Activated naive CD8-positive, alpha-beta T cell treated with anti-CD3 and anti-CD28 coated beads for 36 hours (primary cell): Measurements from ENCODE around the gene YIF1A. TPM values are rescaled to one million over a fixed set of nuclear protein-coding genes. Genes with fewer than 3 reads are reported as not detected.
"Not testable (repeated sequence)": the region's sequence is repeated elsewhere in the genome, so short reads cannot be mapped to it uniquely, and the experiment has no call there.

Experiments used
- DNase-seq: peaks from one replicate; pipeline ENCODE4 v3.0.0; 2021
- H3K27ac Mint-ChIP-seq: one replicate; pipeline ENCODE4 v1.8.0; 2022; ENCODE audit warnings: mild to moderate bottlenecking, moderate library complexity, mixed read lengths
- H3K27me3 Mint-ChIP-seq: one replicate; pipeline ENCODE4 v1.8.0; 2022; ENCODE audit warnings: mild to moderate bottlenecking, mixed read lengths
- H3K36me3 Mint-ChIP-seq: one replicate; pipeline ENCODE4 v1.8.0; 2021; ENCODE audit warnings: mild to moderate bottlenecking, mixed read lengths
- H3K4me1 Mint-ChIP-seq: one replicate; pipeline ENCODE4 v1.8.0; 2021; ENCODE audit warnings: mixed read lengths
- H3K4me3 Mint-ChIP-seq: one replicate; pipeline ENCODE4 v1.8.0; 2022; ENCODE audit warnings: mild to moderate bottlenecking, moderate library complexity, mixed read lengths
- H3K9me3 Mint-ChIP-seq: one replicate; pipeline ENCODE4 v1.8.0; 2022; ENCODE audit warnings: mixed read lengths
- total RNA-seq, 2 experiments: library from RNA; stranded (reverse); gene quantifications; one replicate each; pipeline ENCODE4 v1.2.3, GENCODE V29; 2021

YIF1A gene
- total RNA-seq, 2 experiments from 2014 or later, result 64.1 to 72.4 TPM

GRCh38 chr11:66328302-66329144 lies 39.6 kb upstream of the YIF1A start:
- Mint-ChIP-seq H3K9me3 (no peaks in the 10 kb centered on the region), H3K27ac (peak overlapping the region; percentile 26), H3K4me1 (peaks cover 26% of the 10 kb centered on the region), H3K27me3 (no peaks in the 10 kb centered on the region), H3K4me3 (peak overlapping the region; percentile 62), H3K36me3 (no peaks in the 10 kb centered on the region)
- DNase-seq, result peak; percentile 85

GRCh38 chr11:66328031-66328301 lies 39.0 kb upstream of the YIF1A start:
- H3K27me3 Mint-ChIP-seq, result no peaks in the 10 kb centered on the region
- H3K36me3 Mint-ChIP-seq, result no peaks in the 10 kb centered on the region
- no peaks in the 10 kb centered on the region for H3K9me3 Mint-ChIP-seq
- no peak for DNase-seq
- H3K4me3 Mint-ChIP-seq, result no peak overlapping the region
- peak overlapping the region; percentile 26 for H3K27ac Mint-ChIP-seq
- H3K4me1 Mint-ChIP-seq, result peaks cover 26% of the 10 kb centered on the region

GRCh38 chr11:66327171-66328030 lies 38.5 kb upstream of the YIF1A start:
- Mint-ChIP-seq H3K27ac (peak overlapping the region; percentile 26), H3K9me3 (no peaks in the 10 kb centered on the region), H3K4me1 (peaks cover 29% of the 10 kb centered on the region), H3K36me3 (no peaks in the 10 kb centered on the region), H3K4me3 (no peak overlapping the region), H3K27me3 (no peaks in the 10 kb centered on the region)
- DNase-seq, result no peak

- Mint-ChIP-seq H3K4me1 (peaks cover 32% of the 10 kb centered on the region), H3K36me3 (no peaks in the 10 kb centered on the region), H3K9me3 (no peaks in the 10 kb centered on the region), H3K27ac (peak overlapping the region; percentile 80), H3K27me3 (no peaks in the 10 kb centered on the region), H3K4me3 (no peak overlapping the region)
- peak; percentile 58 for DNase-seq
Measured at GRCh38 chr11:66326261-66327111, 37.5 kb upstream of the YIF1A start.

- Mint-ChIP-seq H3K27me3 (no peaks in the 10 kb centered on the region), H3K4me3 (no peak overlapping the region), H3K27ac (no peak overlapping the region), H3K4me1 (peaks cover 33% of the 10 kb centered on the region), H3K36me3 (peaks cover under 1% of the 10 kb centered on the region), H3K9me3 (peaks cover 3% of the 10 kb centered on the region)
- DNase-seq, result no peak
Measured at GRCh38 chr11:66325263-66325671, 36.3 kb upstream of the YIF1A start.

GRCh38 chr11:66324664-66325063 lies 35.7 kb upstream of the YIF1A start:
- Mint-ChIP-seq H3K4me1 (peaks cover 37% of the 10 kb centered on the region), H3K27me3 (no peaks in the 10 kb centered on the region), H3K9me3 (peaks cover 8% of the 10 kb centered on the region), H3K36me3 (peaks cover 2% of the 10 kb centered on the region), H3K27ac (no peak overlapping the region), H3K4me3 (no peak overlapping the region)
- no peak for DNase-seq

GRCh38 chr11:66323684-66324083 lies 34.7 kb upstream of the YIF1A start:
- no peak for DNase-seq
- H3K36me3 Mint-ChIP-seq, result peaks cover 4% of the 10 kb centered on the region
- peaks cover 42% of the 10 kb centered on the region for H3K4me1 Mint-ChIP-seq
- H3K9me3 Mint-ChIP-seq, result peaks cover 16% of the 10 kb centered on the region
- no peak overlapping the region for H3K4me3 Mint-ChIP-seq
- H3K27me3 Mint-ChIP-seq, result no peaks in the 10 kb centered on the region
- no peak overlapping the region for H3K27ac Mint-ChIP-seq

GRCh38 chr11:66322732-66323427 lies 33.9 kb upstream of the YIF1A start:
- peaks cover 4% of the 10 kb centered on the region for H3K36me3 Mint-ChIP-seq
- H3K9me3 Mint-ChIP-seq, result peaks cover 17% of the 10 kb centered on the region
- DNase-seq, result no peak
- peak overlapping the region; percentile 79 for H3K27ac Mint-ChIP-seq
- no peaks in the 10 kb centered on the region for H3K27me3 Mint-ChIP-seq
- peaks cover 42% of the 10 kb centered on the region for H3K4me1 Mint-ChIP-seq
- no peak overlapping the region for H3K4me3 Mint-ChIP-seq

GRCh38 chr11:66321606-66322005 lies 32.7 kb upstream of the YIF1A start:
- Mint-ChIP-seq H3K36me3 (peaks cover 4% of the 10 kb centered on the region), H3K4me1 (peaks cover 42% of the 10 kb centered on the region), H3K27ac (no peak overlapping the region), H3K9me3 (peaks cover 17% of the 10 kb centered on the region), H3K27me3 (no peaks in the 10 kb centered on the region), H3K4me3 (no peak overlapping the region)
- DNase-seq, result no peak

- Mint-ChIP-seq H3K9me3 (peaks cover 17% of the 10 kb centered on the region), H3K4me1 (peaks cover 43% of the 10 kb centered on the region)
- H3K27me3 Mint-ChIP-seq, H3K4me3 Mint-ChIP-seq, H3K36me3 Mint-ChIP-seq, H3K27ac Mint-ChIP-seq, DNase-seq: not testable (repeated sequence)
Measured at GRCh38 chr11:66320748-66321147, 31.8 kb upstream of the YIF1A start.

- DNase-seq, H3K36me3 Mint-ChIP-seq, H3K4me3 Mint-ChIP-seq, H3K27me3 Mint-ChIP-seq, H3K27ac Mint-ChIP-seq: not testable (repeated sequence)
- Mint-ChIP-seq H3K9me3 (peaks cover 17% of the 10 kb centered on the region), H3K4me1 (peaks cover 44% of the 10 kb centered on the region)
Measured at GRCh38 chr11:66320289-66320688, 31.3 kb upstream of the YIF1A start.

GRCh38 chr11:66318600-66318970 lies 29.6 kb upstream of the YIF1A start:
- Mint-ChIP-seq H3K4me1 (peaks cover 56% of the 10 kb centered on the region), H3K27me3 (no peaks in the 10 kb centered on the region), H3K36me3 (peaks cover 4% of the 10 kb centered on the region), H3K27ac (peak overlapping the region; percentile 98), H3K4me3 (no peak overlapping the region), H3K9me3 (peaks cover 17% of the 10 kb centered on the region)
- no peak for DNase-seq

- peak overlapping the region; percentile 98 for H3K27ac Mint-ChIP-seq
- peaks cover 4% of the 10 kb centered on the region for H3K36me3 Mint-ChIP-seq
- no peaks in the 10 kb centered on the region for H3K27me3 Mint-ChIP-seq
- H3K4me3 Mint-ChIP-seq, result peak overlapping the region; percentile 75
- DNase-seq, result peak; percentile 69
- peaks cover 17% of the 10 kb centered on the region for H3K9me3 Mint-ChIP-seq
- H3K4me1 Mint-ChIP-seq, result peaks cover 59% of the 10 kb centered on the region
Measured at GRCh38 chr11:66317723-66318599, 29.0 kb upstream of the YIF1A start.

GRCh38 chr11:66317322-66317722 lies 28.4 kb upstream of the YIF1A start:
- peak overlapping the region; percentile 75 for H3K4me3 Mint-ChIP-seq
- peaks cover 17% of the 10 kb centered on the region for H3K9me3 Mint-ChIP-seq
- H3K27me3 Mint-ChIP-seq, result no peaks in the 10 kb centered on the region
- DNase-seq, result peak; percentile 61
- peaks cover 57% of the 10 kb centered on the region for H3K4me1 Mint-ChIP-seq
- H3K27ac Mint-ChIP-seq, result peak overlapping the region; percentile 98
- H3K36me3 Mint-ChIP-seq, result peaks cover 4% of the 10 kb centered on the region
